Activated CD4-positive, alpha-beta T cell treated with anti-CD3 and anti-CD28 coated beads, Interleukin-2, amount 50 U/mL, for 4 hours (primary cell): Measurements from ENCODE around the gene IER3.
A peak's percentile ranks its signal among the peaks of the same experiment; 100 is the strongest.
"Not testable (repeated sequence)": the region's sequence is repeated elsewhere in the genome, so short reads cannot be mapped to it uniquely, and the experiment has no call there.

ENCODE experiments used
- DNase-seq, 2 experiments: peaks; one replicate each; pipeline ENCODE4 v3.0.0-alpha.2; 2020

The IER3 gene

DNA sequence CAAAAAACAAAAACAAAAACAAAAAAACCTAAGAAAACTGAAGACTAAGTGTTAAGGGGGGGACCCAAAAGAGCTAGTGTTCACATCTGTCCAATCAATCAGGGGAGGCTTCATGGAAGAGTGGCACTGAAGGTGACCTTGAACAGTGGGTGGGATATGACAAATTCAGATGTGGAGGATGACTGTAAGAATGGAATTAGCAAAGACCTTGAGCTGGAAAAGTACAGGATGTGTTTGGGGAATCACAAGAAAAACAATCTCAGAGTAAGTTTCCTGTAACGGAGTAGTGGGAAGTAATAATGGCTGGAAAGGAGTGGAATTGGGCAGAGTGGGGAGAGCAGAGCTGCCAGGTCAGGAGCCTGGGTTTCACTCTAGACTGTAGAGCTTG, 2.9 kb upstream of the IER3 start:
- no peak for DNase-seq

DNA sequence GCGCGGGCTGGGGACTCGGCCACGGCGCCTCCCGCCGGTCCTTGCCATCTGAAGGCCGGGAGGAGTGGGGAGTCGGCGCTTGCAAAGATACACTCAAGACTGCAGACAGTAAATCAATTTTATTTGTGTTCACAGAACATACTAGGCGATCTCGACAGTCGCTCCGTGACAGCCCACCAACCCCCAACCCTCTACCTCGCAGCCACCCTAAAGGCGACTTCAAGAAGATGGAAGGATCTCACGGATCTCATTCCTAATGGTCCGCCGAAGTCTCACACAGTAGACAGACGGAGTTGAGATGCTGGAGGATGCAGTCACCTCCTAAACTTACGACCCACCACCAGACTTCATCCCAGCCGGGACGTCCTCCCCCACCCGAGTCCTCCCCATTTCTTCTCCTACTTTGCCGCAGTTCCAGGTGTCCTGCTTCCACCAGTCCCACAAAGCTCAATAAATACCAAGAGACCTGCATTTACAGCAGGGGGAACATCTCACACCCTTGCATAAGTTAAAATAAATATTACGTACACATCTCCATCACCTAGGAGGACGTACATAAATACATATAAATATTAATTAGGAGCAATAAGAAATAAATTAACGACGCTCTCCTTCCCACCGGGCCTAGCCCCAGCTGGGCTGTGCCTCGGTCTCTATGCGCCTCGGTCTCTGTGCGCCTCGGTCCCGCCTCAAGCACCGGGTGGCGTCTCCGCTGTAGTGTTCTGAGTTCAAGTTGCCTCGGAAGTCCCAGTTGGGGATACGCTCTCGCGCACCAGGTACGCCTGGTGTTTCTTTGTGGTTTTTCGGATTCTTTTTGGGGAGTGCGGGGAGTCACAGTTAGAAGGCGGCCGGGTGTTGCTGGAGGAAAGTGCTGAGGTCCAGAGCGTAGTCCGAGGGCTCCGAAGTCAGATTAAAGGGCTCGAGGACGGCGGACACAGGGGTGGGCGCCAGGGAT, 971 bp downstream of the IER3 start:
- peak in 1 of 2 experiments; percentile 36 for DNase-seq

DNA sequence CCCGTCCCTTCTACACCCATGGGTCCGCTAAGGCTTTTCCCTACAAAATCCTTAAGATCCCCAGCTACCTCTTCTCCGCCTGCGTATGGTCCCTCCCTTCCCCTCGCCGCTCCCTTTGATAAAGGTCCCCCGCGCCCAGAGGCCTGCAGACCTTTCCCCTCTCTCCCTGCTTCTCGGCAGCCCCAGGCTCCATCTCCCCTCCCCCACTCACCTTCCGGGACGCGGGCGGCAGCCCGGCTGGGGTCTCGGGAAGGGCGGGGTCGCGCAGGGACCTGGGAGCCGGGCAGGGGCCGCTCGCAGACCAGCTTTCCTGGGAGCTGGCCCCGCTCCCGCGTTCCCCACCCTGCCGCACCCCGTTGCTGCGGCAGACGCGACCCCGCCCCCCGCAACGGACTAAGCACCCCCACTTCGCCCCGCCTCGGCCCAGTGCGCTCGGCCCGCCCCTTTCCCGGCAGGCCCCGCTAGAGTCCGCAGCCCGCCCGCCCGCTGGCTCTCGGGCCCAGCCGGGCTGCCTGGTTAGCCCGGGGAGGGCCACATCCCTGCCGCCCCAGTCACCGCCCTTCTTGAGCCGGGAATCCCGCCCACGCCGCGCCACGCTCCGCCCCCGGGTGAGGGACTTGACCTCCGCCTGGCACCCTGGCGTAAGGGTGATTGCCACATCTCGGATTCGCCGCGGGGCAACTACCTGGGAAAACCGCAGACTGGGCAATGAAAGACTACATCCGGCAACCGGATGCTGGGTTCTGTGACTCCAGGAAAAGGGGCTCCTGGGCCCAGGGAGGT, 1.8 kb downstream of the IER3 start, which contains the start of gene FLOT1:
TSS of gene FLOT1 (minus strand) at position 372 of the 783 bp plus-strand sequence. CDS start 498 bp downstream, outside the sequence.
- peak; percentile 84 for DNase-seq

DNA sequence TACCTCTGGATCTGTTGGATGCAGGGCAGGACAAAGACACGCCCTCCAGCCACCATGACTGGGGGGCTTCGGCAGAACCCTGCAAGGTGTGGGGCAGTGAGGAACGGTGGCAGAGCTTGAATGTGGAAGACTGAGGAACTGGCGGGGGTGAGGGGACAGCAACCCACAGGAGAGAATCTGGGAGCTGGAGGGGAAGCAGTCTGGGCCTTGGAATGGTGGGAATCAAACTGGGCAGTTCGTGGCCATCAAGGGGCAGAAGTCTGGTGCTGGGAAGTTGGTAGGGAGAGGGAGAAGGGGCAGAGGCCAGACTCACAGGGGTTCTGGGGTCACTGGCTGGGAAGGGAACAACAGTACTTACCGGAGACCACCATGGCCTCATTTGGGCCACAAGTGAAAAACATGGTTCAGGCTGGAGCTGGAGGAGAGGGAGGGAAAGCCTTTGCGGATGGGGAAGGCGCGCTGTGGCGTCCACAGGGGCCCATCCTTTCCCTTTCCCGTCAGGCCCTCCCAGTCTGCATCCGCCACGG, 2.5 kb downstream of the IER3 start:
- DNase-seq = peak; percentile 35 to 39

DNA sequence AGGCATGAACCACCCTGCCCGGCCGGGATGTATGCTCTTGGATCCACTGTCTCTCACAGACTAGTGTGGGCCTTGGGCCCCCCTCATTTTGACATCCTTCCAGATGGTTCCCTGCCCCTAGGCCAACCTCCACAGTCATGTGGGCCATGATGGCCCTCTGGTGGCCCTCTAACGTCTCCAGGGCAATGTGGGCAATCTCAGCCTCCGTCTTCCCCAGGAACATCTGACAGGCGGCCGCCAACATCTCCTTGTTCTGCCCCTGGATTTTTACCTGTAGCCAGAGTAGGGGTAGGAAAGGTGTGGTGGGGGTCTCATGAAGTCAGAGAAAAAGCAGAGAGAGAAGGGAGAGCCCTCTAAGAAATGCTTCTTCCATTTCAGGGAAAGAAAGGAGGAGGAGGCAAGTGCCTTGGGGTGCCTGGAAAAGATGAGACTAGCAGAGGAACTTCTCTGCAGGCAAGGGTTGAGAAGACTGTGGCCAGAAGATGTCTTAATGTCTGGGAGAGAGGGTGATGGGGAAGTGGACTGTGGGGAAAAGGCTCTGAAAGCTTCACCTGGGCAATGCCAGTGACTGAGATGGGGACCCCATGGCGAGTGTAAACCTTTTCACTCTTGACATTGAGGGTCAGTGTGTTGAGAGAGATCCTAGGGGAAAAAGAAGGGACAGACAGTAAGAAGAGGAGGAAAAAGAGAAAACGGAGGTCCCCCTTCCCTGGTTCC, 3.1 kb downstream of the IER3 start:
- no peak for DNase-seq

DNA sequence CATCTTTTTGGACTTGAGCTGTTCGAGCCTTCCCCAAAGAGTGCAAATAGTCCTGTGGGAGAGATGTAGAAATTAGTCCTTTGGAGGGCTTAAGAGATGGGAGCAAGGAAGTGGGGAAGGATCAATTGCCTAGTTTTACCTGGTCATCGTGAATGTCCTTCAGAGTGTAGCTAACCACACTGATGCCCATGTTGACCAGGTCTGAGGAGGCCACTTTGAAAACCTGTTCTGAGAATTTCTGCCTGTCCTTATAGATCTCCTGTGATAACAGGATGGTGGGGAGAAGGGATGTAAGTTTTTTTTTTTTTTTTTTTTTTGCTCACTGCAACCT, 3.8 kb downstream of the IER3 start:
- DNase-seq = no peak

DNA sequence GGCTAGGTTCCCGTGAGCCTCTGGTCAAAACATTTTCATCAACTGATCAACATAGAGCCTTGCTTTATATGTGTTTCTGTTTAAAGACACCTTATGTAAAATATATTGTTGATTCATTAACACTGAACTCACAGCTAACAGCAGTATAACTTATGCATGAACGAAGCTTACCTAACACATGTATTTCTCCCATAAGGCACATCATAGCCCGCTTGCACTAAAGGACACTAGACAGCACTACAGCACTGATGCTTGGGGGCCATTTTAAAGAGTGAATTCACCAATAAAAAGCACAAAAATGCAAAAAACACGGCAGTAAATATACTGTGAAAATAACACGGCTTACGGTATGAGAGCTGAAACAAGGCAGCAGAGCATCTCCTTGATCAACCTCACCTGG, 5.8 kb downstream of the IER3 start:
- DNase-seq = no peak

DNA sequence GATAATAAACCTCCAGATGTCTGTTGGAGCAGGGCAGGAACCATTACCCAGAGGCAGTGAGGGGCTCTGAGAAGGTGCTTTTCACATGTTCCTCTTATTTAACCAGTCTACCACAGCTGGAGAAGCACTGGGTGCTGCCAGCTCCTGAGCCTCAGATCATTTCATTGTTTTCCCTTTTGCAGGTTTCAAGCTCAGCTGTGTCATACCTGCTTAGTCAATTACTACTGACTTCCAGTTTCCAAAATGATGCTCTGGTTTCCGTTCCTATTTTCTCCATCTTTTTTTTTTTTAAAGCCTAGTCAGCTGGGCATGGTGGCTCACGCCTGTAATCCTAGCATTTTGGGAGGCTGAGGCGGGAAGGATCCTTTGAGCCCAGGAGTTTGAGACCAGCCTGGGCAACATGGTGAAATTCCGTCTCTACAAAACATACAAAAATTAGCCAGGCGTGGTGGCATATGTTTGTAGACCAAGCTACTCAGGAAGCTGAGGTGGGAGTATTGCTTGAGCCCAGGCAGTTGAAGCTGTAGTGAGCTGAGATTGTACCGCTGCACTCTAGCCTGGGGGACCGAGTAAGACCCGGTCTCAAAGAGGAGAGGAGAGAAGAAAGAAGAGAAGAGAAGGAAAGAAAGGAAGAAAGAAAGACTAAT, 8.6 kb downstream of the IER3 start:
- DNase-seq = no peak

DNA sequence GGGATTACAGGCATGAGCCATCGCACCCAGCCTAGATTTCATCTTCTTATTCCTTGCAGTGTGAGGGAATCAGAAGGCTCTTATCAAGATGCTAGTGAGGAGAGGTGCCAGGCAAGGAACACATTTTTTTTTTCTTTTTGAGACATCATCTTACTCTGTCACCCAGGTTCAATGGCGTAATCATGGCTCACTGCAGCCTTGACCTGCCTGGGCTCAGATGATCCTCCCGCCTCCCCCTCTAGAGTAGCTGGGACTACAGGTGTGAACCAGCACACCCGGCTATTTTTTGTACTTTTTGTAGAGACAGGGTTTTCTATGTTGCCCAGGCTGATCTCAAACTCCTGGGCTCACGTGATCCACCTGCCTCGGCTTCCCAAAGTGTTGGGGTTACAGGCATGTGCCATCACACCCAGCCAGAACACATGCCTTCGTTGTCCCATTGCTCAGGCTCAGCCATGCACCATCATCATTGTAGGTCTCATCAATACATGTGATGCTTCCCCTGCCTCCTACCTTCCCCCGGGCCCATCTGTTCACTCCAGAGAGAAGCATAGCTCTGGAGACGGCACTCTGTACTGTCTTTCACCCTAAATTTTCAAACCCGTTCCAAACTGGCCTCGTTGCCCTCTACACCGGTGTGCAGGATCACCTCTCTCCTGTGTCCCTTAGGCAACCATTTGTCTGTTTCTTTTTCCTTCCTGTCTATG, 12.0 kb downstream of the IER3 start:
- no peak for DNase-seq

DNA sequence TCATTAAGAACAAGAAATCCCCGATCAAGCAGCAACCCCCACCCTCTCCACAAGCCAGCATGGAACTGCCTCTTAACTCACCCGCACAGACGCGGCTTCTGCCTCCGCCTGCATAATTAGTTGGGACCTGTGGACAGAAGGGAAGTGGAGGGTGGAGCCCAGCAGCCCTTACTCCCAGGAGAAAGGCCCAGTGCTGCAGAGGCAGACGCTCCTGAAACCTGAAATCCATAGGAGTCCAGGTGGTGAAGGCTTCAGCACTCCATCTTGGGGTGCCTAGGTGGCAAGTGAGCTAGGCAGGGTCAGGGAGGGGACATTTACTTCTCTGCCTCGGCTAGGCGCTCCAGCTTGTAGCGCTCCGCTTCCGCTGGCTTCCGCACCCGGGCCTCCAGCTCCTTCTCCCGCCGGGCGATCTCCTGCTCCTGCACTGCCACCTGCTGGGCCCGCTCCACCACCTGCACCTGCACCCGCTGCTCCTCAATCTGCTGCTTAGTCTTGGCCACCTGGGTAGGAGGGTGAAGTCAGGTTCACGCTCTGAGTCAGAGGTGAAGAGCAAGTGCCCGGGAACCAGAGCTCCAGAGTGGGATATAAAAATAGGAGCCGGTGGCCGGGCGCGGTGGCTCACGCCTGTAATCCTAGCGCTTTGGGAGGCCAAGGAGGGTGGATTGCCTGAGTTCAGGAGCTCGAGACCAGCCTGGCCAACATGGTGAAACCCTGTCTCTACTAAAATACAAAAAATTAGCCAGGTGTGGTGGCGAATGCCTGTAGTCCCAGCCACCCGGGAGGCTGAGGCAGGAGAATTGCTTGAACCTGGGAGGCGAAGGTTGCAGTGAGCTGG, 13.5 kb downstream of the IER3 start:
- DNase-seq = peak; percentile 80 to 85

DNA sequence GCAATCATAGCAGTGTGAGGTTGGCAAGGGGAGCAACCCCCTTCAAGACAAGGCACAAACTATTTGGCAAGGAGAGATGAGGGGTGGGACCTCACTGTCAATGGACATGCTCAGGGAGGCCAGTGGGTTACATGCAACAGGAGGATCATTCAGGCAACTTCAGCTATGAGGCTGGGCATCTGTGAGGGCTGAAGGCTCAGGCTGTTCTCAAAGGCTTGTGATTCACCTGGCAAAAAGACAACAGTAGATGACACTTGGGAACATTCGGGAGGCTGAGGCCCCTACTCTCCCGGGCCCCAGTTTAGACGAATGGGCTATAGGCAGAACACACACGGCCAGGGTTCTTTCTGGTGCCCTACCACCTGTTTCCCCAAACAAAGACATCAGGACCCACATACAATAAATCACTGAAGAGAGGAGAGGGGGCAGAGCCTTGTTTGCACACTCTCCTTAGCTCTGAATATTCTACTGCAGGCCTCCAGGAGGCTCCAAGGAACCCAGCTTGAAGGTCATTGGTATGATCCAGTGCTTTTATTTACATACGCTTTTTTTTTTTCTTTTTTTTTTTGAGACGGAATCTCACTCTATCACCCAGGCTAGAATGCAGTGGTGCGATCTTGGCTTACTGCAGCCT, 16.3 kb downstream of the IER3 start:
- DNase-seq = no peak

DNA sequence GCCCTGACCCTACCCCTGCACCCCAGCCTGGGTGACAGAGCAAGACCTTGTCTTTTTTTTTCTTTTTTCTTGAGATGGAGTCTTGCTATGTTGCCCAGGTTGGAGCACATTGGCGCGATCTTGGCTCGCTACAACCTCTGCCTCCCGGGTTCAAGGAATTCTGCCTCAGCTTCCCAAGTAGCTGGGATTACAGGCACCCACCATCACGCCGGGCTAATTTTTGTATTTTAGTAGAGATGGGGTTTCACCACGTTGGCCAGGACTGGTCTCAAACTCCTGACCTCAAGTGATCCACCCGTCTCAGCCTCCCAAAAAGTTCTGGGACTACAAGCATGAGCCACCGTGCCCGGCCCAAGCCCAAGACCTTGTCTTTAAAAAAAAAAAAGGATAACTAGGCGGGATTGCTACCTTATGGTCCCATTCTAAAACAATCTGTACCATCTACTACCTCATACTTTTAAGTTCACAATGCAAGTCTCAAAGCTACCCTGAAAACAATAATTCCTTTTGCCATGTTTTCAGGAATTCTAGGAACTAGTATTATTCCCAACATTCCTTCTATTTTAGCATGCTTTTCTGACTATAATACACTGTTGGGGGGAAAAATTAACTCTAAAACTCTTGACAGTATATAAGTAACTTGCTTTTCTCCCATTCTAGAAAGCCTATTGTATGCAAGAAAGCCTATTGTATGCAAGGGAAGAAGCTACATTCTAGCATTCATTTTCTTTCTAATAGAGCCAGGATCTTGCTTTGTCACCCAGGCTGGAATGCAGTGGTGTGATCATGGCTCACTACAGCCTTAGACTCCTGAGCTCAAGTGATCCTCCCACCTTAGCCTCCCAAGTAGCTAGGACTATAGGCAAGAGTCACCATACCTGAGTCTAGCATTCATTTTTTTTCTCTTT, 17.6 kb downstream of the IER3 start:
- DNase-seq = no peak

DNA sequence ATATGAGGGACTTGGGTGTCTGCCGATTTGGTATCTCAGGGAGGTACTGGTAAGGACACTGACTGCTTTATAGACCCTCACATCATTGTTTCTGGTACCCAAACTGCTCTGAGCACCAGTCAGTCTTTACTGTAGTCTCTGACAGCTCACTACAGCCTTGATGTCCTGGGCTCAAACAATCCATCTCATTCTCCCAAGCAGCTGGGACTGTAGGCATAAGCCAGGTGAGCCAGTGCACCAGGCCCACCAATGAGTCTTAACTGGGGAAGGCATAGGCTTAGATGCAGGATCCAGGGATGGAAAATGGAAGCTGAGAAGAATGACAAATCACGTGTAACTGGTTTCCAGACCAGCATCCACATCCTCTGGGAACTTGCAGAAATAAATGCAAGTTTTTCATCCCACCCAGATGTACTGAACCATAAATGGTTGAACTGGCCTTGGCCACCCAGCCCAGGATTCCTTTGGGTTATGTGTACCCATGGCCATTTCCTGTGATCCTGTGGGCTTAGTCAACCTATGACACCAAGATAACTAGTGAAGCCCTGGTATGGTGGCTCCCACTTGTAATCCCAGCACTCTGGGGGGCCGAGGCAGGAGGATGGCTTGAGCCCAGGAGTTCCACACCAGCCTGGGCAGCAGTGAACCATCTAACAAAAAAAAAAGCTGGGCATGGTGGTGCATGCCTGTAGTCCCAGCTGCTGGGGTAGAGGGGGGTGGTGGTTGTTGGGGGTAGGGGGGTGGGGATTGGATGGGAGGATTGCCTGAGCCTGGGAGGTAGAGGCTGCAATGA, 18.4 kb downstream of the IER3 start:
- DNase-seq = no peak

DNA sequence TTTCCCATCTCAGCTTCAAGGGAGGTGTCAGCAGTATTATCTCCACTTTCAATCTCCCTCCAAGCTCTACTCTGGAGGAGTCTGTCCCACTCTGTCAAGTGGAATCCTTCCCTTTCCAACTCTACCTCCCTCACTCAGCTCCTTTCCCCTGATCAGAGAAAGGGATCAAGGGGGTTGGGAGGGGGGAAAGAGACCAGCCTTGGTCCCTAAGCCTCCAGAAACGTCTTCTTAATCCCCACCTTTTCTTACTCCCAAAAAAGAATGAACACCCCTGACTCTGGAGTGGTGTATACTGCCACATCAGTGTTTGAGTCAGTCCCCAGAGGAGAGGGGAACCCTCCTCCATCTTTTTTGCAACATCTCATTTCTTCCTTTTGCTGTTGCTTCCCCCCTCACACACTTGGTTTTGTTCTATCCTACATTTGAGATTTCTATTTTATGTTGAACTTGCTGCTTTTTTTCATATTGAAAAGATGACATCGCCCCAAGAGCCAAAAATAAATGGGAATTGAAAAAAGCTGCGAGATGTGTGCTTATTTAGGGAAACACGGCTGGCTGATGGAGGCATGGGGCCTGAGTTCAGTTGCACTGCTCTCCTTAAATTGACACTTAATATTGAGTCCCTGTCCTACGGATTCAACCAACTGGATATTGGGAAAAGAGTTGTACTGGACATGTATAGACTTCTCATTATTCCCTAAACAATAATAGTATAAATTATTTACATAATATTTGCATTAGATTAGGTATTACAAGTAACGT, 19.3 kb downstream of the IER3 start:
- no peak for DNase-seq

DNA sequence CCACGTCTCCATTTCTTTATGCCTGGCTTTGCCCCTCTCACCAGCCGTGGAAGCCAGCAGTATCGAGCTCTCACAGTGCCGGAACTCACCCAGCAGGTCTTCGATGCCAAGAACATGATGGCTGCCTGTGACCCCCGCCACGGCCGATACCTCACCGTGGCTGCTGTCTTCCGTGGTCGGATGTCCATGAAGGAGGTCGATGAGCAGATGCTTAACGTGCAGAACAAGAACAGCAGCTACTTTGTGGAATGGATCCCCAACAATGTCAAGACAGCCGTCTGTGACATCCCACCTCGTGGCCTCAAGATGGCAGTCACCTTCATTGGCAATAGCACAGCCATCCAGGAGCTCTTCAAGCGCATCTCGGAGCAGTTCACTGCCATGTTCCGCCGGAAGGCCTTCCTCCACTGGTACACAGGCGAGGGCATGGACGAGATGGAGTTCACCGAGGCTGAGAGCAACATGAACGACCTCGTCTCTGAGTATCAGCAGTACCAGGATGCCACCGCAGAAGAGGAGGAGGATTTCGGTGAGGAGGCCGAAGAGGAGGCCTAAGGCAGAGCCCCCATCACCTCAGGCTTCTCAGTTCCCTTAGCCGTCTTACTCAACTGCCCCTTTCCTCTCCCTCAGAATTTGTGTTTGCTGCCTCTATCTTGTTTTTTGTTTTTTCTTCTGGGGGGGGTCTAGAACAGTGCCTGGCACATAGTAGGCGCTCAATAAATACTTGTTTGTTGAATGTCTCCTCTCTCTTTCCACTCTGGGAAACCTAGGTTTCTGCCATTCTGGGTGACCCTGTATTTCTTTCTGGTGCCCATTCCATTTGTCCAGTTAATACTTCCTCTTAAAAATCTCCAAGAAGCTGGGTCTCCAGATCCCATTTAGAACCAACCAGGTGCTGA, 20.3 kb downstream of the IER3 start:
- not testable (repeated sequence) for DNase-seq

DNA sequence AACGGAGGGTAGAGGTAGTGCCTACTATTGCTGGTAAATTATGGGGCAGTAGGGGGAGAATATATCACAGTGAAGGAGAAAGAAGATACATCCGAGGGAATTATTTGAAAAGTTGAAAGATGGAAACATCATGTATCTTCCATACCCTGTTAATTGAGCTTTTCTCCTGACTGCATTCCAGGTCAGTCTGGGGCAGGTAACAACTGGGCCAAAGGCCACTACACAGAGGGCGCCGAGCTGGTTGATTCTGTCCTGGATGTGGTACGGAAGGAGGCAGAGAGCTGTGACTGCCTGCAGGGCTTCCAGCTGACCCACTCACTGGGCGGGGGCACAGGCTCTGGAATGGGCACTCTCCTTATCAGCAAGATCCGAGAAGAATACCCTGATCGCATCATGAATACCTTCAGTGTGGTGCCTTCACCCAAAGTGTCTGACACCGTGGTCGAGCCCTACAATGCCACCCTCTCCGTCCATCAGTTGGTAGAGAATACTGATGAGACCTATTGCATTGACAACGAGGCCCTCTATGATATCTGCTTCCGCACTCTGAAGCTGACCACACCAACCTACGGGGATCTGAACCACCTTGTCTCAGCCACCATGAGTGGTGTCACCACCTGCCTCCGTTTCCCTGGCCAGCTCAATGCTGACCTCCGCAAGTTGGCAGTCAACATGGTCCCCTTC, 21.0 kb downstream of the IER3 start:
- not testable (repeated sequence) for DNase-seq
